WERI-Rb-1 (cell line): ENCODE data around the gene KDR.

Experiments used
- DNase-seq: peaks from one replicate; pipeline ENCODE4 v3.0.0-alpha.2; 2020
- H3K27ac ChIP-seq: fragments of 250-450 bp; sonication (Bioruptor Pico); 2 replicates; pipeline ENCODE4 v1.5.1; 2020; ENCODE audit warnings: mild to moderate bottlenecking, moderate library complexity
- H3K27me3 ChIP-seq: fragments of 250-450 bp; sonication (Bioruptor Pico); 2 replicates; pipeline ENCODE4 v1.5.1; 2021; ENCODE audit warnings: mild to moderate bottlenecking, low read depth, moderate library complexity; ENCODE audit not compliant: insufficient read depth, severe bottlenecking
- H3K36me3 ChIP-seq: fragments of 250-450 bp; sonication (Bioruptor Pico); 2 replicates; pipeline ENCODE4 v1.5.1; 2020; ENCODE audit warnings: mild to moderate bottlenecking, moderate library complexity
- H3K4me3 ChIP-seq: 2 replicates; pipeline ENCODE4 v1.5.1; 2011; ENCODE audit warnings: low read depth, mild to moderate bottlenecking, control low read depth, low read length
- H3K9me3 ChIP-seq: fragments of 250-450 bp; sonication (Bioruptor Pico); 2 replicates; pipeline ENCODE4 v1.5.1; 2021; ENCODE audit warnings: mild to moderate bottlenecking, moderate library complexity; ENCODE audit not compliant: severe bottlenecking
- CTCF ChIP-seq: IDR thresholded peaks from 2 replicates; pipeline ENCODE4 v1.5.1; 2011; ENCODE audit warnings: low read depth, mild to moderate bottlenecking, control low read depth, inconsistent platforms, low read length

KDR gene

DNA sequence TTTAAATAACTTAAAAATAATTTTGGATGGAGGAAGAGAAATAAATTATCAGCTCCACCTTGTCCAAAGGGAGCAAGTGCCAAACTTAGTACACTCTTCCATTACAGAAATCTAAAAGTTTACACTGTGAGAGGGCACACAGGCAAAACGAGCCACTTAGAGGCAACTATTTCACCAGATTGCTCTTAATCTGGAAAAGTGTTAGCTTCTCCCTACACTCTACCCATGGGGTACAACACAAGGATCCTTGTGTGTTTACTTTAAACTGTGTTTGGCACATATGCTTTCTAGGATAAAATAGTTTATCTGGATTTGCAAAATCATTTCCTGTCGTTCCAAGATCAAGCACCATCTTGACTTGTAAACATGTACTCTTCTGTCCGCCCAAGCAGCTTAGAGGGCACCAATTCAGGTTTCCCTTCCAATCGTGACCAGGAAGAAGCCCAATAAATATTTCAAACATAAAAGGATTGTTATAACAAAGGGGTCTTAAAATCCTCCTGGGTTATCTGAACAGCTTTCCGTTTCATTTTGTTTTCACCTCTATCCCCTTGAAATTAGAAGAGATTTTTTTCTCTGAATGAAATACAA, 29.0 kb upstream of the KDR start:
- no peak for DNase-seq
- Histone ChIP-seq H3K9me3 (no peaks in the 10 kb centered on the region), H3K4me3 (no peak overlapping the region), H3K36me3 (no peaks in the 10 kb centered on the region), H3K27me3 (peaks cover 33% of the 10 kb centered on the region), H3K27ac (no peak overlapping the region)
- TF ChIP-seq CTCF = no peak

GRCh38 chr4:55143858-55144257, 18.5 kb upstream of the KDR start:
- Histone ChIP-seq H3K4me3 (no peak overlapping the region), H3K36me3 (no peaks in the 10 kb centered on the region), H3K27ac (no peak overlapping the region), H3K9me3 (no peaks in the 10 kb centered on the region), H3K27me3 (peaks cover 61% of the 10 kb centered on the region)
- TF ChIP-seq CTCF = no peak
- DNase-seq = no peak

DNA sequence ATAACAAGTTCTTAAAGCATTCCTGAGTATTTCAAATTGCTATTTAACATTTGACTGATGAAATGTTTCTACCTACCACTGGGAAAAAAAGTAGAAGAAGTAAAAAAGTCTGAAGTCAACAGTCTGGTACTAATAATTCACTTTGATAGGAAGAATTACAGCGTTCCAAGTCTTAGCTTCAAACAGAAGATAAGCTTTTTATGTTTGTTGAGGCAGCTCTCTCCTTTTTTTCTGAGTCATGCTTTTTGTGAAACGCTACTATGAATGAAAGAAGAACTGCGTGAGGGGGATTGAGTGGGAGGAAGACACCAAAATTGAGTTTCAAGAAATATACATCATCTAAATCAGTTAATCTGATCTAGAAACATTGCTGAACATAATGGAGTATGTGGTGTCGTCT, 13.0 kb upstream of the KDR start:
- TF ChIP-seq CTCF = no peak
- Histone ChIP-seq H3K27me3 (peaks cover 47% of the 10 kb centered on the region), H3K4me3 (no peak overlapping the region), H3K36me3 (no peaks in the 10 kb centered on the region), H3K27ac (no peak overlapping the region), H3K9me3 (no peaks in the 10 kb centered on the region)
- no peak for DNase-seq

DNA sequence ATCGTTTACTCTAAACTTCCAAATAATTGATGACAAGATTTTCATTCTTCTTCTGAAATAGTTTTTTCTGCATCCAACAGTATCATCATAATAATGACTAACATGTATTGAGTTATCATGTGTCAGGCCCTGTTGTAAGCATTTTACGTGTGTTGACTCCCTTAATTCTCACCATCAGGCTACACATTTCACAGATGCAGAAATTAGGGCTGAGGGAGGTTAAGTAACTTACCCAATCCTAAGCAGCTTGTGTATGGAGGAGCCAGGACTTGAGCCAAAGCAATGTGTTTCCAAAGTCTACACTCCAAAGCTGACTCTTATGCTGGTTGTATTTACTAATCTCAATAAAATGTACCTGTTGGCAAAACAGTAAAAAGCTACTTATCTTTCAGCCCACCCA, 11.2 kb upstream of the KDR start:
- no peaks in the 10 kb centered on the region for H3K9me3 ChIP-seq
- peaks cover 43% of the 10 kb centered on the region for H3K27me3 ChIP-seq
- H3K4me3 ChIP-seq = no peak overlapping the region
- no peak for TF ChIP-seq CTCF
- no peaks in the 10 kb centered on the region for H3K36me3 ChIP-seq
- H3K27ac ChIP-seq = no peak overlapping the region
- no peak for DNase-seq

DNA sequence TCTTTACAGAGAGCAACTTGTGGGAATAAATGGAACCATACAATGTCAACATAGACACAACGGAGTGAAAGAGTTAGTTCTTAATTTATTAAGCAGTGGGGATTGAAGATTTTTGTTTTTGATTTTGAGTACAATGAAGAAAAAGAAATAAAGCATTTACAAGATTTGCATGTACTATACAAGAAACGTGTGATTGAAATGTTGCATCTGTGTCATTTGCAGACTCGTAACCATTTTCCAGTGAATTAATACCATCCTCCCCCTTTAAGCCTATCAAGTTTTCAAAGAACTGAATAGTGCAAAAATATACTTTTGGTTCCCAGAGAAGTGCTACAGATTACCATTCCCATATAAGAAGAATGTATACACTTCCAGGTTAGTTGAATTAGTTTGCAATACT, 8.6 kb upstream of the KDR start:
- Histone ChIP-seq H3K9me3 (no peaks in the 10 kb centered on the region), H3K4me3 (no peak overlapping the region), H3K36me3 (no peaks in the 10 kb centered on the region), H3K27me3 (peaks cover 36% of the 10 kb centered on the region), H3K27ac (no peak overlapping the region)
- no peak for DNase-seq
- no peak for TF ChIP-seq CTCF

- H3K36me3 ChIP-seq = no peaks in the 10 kb centered on the region
- H3K9me3 ChIP-seq = no peaks in the 10 kb centered on the region
- no peak overlapping the region for H3K27ac ChIP-seq
- peaks cover 36% of the 10 kb centered on the region for H3K27me3 ChIP-seq
- no peak for DNase-seq
- H3K4me3 ChIP-seq = no peak overlapping the region
- no peak for TF ChIP-seq CTCF
Observed at GRCh38 chr4:55132775-55133174, 7.4 kb upstream of the KDR start.
